Right lung (tissue), 5 donors: Measurements from ENCODE around the gene ATOSA. TPM values are rescaled to one million over a fixed set of nuclear protein-coding genes. Genes with fewer than 3 reads are reported as not detected.

Experiments used
- DNase-seq, 2 donors: peaks; one replicate each; pipeline ENCODE4 v3.0.0-alpha.2; 2013
- polyA plus RNA-seq, 5 donors: library from polyadenylated mRNA; unstranded; fragments of 120-200 nt; gene quantifications; one replicate each; pipeline versions ENCODE4 v1.2.1 to v1.2.3, GENCODE V29; 2013; ENCODE audit warnings: inconsistent platforms in 1 of 5, low replicate concordance in 1 of 5; ENCODE audit not compliant: insufficient read length in 5 of 5, insufficient read depth in 1 of 5

ATOSA gene
- polyA plus RNA-seq, 5 donors = 39.9 to 80.9 (median 67.7) TPM

- DNase-seq = no peak
These were observed 22.8 kb downstream of the ATOSA start for GRCh38 chr15:52656412-52656811.

GRCh38 chr15:52653431-52653964 lies 25.7 kb downstream of the ATOSA start:
- no peak for DNase-seq

GRCh38 chr15:52652984-52653383 lies 26.2 kb downstream of the ATOSA start:
- DNase-seq = no peak

- no peak for DNase-seq
These were observed 26.9 kb downstream of the ATOSA start for GRCh38 chr15:52652286-52652685.

- peak; percentile 82 to 87 for DNase-seq
These were observed 27.3 kb downstream of the ATOSA start for GRCh38 chr15:52651868-52652267.

GRCh38 chr15:52651114-52651513 lies 28.1 kb downstream of the ATOSA start:
- DNase-seq = no peak

GRCh38 chr15:52649686-52650085 lies 29.5 kb downstream of the ATOSA start:
- DNase-seq = no peak

GRCh38 chr15:52645916-52646315 lies 33.3 kb downstream of the ATOSA start:
- DNase-seq = no peak

GRCh38 chr15:52642386-52643361 lies 36.5 kb downstream of the ATOSA start:
- DNase-seq = peak; percentile 38 to 50

GRCh38 chr15:52636459-52636858 lies 42.7 kb downstream of the ATOSA start:
- DNase-seq = no peak

- DNase-seq = no peak
These were observed 43.3 kb downstream of the ATOSA start for GRCh38 chr15:52635908-52636307.

Other genes starting within 250 kb of the ATOSA start
- gene MYO5A, start 150.5 kb downstream of the ATOSA start, polyA plus RNA-seq = 10 to 100 TPM; 18.1 to 43.4 (median 40.2) TPM
- 100 to 1,000 TPM in 4 of 5 donors, 10 to 100 TPM in 1; 81.8 to 137 (median 112) TPM for gene ARPP19, start 110.4 kb downstream of the ATOSA start, polyA plus RNA-seq
- gene ONECUT1, start 110.9 kb upstream of the ATOSA start, polyA plus RNA-seq = not detected